T47D (cell line): ENCODE data around the gene STRBP.
A peak's percentile ranks its signal among the peaks of the same experiment; 100 is the strongest.

ENCODE experiments used
- DNase-seq, 2 experiments: peaks; one replicate each; pipeline versions ENCODE4 v3.0.0 to v3.0.0-alpha.2; 2011 to 2012; ENCODE audit warnings: low read depth in 1 of 2, low spot score in 1 of 2
- JUND ChIP-seq: IDR thresholded peaks from 2 replicates; pipeline ENCODE4 v1.6.1; 2012; ENCODE audit warnings: low read depth
- in situ Hi-C: cut with HindIII; loops from 2 replicates; pipeline ENCODE4 v1.10.0; 2016; ENCODE audit warnings: low sequenced_read_pairs, low pct_unique_long_range_greater_than_20kb

The STRBP gene

DNA sequence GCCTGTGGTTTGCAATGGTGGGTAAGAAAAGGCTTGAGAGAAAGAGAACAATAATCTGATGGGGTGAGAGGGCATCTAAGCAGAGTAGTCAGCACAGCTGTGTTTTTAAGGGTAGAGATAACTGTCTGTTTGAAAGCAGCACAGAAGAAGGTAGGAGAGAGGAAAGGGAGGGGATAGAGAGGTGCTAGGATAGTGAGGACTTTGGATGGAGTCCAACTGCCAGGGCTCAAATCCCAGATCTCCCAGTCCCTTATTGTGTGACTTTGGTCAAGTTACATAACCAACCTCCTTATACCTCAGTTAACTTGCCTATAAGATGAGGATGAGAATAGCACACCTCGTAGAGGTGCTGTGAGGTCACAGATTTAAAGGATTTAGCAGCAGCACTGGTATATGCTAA is 179.3 kb downstream of the STRBP start:
- no peak for DNase-seq
- in situ Hi-C loops = no loop called here
- TF ChIP-seq JUND = no peak

DNA sequence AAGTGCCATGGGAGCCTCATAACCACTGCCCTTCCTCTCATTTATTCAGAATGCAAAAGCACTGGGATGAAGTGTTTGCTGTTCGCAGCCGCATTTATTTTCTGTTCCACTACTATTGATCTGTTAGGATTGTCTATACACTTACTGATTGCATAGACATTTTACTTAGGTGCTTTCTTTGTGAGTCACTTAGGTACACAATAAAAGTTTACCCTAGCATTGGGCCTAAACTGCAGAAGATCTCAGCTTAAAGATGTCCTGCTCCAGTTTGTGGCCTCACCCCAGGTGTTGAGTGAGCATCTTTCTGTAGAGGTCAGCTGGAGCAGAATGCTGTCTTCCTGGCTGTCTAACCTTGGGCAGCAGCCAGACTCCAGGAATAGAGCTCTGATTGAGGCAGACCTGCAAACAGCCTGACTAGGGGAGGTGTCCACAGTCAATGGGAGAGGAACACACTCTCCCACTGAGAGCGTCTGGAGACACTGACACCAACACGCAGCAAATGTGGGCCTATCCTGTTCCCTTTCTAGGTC is 181.0 kb downstream of the STRBP start:
- in situ Hi-C loops = no loop called here
- TF ChIP-seq JUND = no peak
- DNase-seq = no peak

DNA sequence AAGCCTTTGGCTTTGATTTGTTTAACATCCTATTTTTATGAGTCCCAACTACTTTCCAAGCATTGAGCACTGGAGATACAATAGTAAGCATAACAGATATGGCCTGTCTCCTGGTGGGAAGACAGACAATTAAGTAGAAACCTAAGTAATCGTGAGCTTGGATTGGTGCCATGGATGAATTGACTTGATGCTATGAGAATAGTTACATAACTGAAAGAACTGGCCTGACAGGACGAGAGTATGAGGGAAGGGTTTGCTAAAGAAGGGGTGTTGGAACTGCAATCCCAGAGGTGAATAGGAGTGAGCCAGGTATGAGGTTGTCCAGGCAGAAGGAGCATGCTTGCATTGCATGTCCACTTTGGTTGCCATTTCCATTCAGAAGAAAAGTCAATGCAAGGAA is 182.5 kb downstream of the STRBP start:
- no peak for TF ChIP-seq JUND
- in situ Hi-C loops = no loop called here
- DNase-seq = peak in 1 of 2 experiments; percentile 57

DNA sequence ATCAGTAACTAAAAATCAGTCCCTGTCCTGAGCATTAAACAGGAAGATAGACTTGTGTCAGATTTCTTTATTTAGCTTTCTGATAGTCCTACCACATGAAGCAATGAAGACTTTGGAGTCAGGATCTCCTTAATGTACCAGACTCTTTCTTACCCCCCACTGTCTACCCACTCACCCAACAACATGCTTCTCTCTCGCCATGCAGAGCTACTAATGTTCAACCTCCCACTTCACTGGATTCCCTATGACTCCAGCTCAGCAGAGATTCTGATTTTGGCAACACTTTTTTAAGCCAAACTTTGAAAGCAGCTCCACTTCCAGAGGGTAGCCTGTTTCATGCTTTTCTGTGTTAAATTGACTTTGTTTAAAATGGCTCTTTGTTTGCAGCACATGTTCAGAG is 184.1 kb downstream of the STRBP start:
- in situ Hi-C loops = no loop called here
- DNase-seq = no peak
- TF ChIP-seq JUND = no peak

DNA sequence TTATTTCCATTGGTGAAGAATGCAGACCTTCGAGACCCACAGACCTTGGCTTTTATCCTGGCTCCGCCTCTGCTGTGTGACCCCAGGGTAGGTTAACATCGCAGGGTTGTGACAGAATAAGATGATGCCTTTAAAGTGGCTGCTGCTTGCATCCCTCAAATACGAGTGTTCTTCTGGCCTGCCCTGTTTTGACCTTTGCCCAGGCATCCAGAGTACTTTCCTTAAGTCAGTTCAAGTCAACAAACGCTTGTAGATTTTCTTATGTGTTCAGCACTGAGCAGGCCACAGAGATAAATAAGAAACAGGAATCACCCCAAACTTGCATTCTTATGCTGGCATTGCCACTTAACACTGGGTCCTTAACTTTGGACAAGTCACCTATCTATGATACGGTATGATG is 184.7 kb downstream of the STRBP start:
- no peak for TF ChIP-seq JUND
- DNase-seq = no peak
- in situ Hi-C loops = no loop called here

DNA sequence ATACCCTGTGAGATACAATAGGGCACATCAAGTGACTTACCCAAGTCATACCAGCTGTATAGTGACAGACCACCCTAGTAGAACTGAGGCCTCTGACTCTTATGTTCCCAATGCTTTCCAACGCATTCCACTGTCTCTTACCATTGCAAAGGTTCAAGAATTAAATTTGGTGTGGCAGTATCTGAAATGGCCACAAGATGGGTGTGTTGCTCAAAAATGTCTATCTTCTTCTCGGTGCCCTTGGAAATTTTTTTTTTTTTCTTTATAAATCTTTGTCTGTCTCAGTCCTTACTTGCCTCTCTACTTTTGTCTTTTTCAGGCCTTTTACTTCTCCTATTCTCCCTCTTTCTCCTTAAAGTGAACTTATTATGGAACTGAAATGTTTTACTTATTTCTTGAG is 186.6 kb downstream of the STRBP start:
- in situ Hi-C loops = no loop called here
- DNase-seq = peak in 1 of 2 experiments; percentile 62
- no peak for TF ChIP-seq JUND

DNA sequence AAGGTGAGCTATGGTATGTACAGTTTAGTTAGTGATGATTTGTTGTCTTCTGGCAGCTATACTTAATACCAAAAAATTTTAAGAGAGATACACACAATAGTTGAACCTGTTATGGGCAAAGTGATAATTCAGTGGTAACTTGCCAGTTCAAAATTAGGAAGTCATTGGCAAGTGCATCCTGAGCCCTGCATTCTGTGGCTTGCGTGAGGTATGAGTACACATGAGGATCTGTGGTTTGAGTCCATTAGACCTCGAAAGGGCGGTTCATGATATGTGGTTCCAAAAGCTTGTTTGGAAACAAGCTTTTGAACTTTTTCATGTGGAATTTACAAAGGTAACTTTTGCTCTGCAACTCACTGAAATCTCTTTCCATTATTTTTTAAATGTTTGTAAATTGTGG is 187.9 kb downstream of the STRBP start:
- TF ChIP-seq JUND = no peak
- DNase-seq = no peak
- in situ Hi-C loops = no loop called here

DNA sequence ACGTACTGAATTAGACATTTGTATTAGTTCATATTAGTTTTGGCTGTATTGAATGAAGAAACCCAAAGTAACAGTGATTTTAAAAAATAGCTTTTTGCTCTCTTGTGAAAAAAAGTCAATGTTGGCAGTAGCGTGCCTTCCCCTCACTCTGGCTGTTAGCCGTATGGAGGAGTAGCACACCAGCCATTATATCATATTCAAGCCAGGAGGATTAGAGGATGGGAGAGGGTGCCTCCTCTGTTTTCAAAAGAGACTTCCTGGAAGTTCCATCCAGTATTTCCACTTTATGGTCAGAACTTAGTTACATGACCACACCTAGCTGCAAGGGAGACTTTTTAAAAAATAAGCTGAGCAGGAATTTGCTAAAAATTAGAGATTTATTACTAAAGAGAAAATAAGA is 193.8 kb downstream of the STRBP start:
- TF ChIP-seq JUND = no peak
- no peak for DNase-seq
- in situ Hi-C loops = no loop called here

DNA sequence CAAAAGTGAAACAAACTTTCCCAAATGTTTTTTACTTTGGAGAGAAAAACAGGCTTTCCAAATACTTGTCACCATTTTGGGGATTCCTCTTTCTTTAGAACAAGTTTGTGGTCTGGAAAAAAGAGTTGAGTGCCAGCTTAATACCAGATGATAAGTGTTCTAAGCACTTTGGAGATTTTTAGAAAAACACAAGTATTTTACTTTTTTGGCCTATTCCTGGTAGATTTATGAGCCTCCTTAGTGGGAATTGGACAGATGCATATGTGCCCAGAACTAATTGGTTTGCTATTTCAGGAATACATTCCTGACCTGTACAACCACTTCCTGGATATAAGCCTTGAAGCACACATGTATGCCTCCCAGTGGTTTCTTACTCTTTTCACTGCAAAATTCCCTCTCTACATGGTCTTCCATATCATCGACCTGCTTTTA is 194.4 kb downstream of the STRBP start:
- TF ChIP-seq JUND = no peak
- in situ Hi-C loops = no loop called here
- no peak for DNase-seq

DNA sequence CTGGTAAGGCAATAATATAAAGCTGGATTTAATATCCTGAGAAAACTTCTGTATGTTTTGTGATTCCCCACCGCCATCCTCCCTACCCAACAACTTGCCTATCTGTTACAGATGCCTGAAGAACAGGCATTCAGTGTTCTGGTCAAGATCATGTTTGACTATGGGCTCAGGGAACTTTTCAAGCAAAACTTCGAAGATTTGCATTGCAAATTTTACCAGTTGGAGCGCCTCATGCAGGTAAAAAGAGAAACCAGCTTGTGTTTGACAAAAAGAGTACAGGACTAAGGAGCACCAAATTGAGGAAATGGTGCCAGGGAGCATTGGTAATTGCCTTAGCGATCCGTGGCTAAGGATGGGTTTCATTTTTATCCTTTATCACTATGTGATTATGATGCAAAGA is 194.9 kb downstream of the STRBP start:
- no peak for TF ChIP-seq JUND
- in situ Hi-C loops = no loop called here
- no peak for DNase-seq

DNA sequence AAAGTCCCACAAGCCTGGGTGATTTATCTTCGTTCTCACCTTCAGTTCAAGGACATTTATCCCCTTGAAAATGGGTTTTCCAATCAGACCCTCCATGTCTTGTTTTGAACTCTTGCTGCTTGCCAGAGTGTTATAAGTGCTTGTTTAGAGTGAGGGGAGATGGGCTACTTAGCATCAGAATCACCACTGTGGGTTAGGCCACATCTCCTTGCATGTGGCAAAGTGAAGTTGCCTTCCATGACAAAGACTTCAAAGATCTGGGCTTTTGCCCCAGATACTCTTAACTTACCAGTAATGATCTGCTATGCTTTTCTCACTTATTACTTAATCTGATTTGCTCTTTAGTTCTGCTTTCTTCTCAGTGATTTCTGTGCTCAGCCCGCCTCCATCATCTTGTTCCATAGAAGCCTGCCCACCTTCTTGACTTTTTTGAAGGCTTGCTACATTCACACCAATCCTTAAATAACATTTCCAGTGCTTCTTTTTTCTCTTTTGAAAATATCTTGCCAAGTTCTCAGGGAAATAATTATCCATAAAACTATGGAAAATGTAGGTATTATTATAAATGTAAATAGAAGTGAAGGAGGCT is 195.9 kb downstream of the STRBP start:
- in situ Hi-C loops = no loop called here
- no peak for TF ChIP-seq JUND
- no peak for DNase-seq
